Stimulated activated CD4-positive, alpha-beta T cell treated with anti-CD3 and anti-CD28 coated beads, TNF-alpha, amount 100 ng/mL, for 24 hours (primary cell): ENCODE data around the gene BTBD19.
"Not testable (repeated sequence)": the region's sequence is repeated elsewhere in the genome, so short reads cannot be mapped to it uniquely, and the experiment has no call there.

Source experiments
- DNase-seq, 3 experiments: peaks; one replicate each; pipeline ENCODE4 v3.0.0-alpha.2; 2020; ENCODE audit warnings: low read depth in 3 of 3

BTBD19 gene, protein sequence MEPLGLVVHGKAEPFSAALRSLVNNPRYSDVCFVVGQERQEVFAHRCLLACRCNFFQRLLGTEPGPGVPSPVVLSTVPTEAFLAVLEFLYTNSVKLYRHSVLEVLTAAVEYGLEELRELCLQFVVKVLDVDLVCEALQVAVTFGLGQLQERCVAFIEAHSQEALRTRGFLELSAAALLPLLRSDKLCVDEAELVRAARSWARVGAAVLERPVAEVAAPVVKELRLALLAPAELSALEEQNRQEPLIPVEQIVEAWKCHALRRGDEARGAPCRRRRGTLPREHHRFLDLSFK

DNA sequence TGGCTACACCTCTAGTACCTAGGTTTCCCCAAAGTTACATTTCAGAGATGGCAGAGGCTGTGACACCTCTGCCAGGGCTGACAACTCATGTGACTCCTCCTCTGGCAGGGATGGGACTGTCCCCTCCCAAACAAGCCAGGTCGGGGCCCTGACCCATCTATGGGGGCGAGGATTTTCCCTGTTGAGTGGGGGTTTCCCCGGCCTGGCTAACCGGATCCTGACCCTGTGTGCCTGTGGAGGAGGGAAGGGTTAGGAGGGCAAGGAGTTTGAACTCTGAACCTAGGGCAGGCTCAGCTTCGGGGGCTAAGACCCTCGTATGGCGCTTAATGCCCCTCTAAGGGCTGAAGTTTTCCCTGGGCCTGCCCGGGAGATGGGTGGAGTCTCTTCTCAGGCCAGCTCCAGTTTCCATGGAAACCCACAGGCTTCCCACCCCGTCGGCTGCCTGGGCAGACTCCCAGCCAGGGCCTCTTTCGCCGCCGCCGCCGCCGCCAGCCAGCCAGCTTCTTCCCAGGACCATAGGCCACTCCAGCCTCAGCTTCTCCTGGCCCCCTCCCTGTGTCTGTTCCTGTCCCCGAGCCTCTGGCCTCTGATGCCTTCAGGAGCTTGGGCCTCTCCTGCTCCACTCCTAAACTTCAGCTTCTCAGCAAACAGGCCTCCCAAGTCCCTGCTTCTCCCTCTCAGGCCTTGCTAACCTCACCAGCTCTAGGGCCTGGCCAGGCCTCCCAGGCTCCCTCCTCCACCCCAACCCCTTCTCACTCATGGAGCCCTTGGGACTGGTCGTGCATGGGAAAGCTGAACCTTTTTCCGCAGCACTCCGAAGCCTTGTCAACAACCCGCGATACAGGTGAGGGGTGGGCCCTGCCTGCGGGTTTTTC lies at the start of gene BTBD19:
Gene BTBD19, plus strand, starts transcription at position 461 of the 875 bp plus-strand sequence. Its CDS starts 298 bp downstream, at position 759.
- DNase-seq = peak; percentile 66 to 81 (median 72)

DNA sequence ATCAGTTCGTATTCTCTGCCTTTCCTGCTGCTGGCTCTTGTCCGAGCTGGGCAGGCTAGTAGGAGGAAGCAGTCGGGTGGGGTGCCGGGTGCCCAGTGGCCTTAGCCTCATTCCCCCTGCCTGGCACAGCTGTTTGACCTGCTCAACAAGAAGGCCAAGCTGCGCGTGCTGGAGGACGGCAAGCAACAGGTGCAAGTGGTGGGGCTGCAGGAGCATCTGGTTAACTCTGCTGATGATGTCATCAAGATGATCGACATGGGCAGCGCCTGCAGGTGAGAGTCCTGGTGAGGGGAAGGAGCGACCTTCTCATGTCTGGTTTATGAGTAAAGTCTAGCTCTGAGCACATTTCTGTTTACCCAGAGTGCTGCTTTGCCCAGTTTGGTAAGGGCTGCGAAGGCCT lies 49.2 kb upstream of the BTBD19 start:
- no peak for DNase-seq

DNA sequence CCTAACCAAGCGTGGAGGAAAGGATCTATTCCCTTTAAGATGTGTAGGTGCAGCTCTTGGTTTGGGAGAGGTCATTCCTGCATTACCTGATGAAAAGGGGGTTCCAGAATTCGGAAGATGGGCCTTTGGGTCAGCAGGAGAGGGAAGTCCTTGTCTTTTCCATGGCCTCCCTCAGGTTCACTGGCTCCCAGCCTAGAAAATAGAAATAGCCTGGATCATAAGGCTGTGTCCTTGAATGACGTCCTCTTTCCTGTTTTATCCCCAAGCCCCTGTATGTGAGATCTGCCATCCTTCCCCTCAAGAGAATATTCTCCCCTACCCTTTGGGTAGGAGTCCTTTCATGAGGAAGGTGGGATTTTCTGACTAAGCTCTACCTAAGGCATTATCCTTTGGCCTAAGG lies 47.4 kb upstream of the BTBD19 start:
- no peak for DNase-seq

DNA sequence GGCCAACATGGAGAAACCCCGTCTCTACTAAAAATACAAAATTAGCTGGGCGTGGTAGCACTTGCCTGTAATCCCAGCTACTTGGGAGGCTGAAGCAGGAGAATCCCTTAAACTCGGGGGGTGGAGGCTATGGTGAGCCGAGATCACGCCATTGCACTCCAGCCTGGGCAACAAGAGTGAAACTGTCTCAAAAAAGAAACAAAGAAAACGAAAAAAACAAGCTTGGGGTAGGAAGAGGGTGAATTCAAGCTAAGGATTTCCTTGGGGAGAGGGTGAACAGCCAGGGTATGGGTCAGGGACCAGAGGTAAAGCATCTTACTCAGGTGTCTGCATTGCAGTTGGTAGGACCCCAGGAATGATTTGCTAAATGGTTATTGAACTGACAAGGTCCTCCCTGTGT lies 41.9 kb upstream of the BTBD19 start:
- not testable (repeated sequence) for DNase-seq

DNA sequence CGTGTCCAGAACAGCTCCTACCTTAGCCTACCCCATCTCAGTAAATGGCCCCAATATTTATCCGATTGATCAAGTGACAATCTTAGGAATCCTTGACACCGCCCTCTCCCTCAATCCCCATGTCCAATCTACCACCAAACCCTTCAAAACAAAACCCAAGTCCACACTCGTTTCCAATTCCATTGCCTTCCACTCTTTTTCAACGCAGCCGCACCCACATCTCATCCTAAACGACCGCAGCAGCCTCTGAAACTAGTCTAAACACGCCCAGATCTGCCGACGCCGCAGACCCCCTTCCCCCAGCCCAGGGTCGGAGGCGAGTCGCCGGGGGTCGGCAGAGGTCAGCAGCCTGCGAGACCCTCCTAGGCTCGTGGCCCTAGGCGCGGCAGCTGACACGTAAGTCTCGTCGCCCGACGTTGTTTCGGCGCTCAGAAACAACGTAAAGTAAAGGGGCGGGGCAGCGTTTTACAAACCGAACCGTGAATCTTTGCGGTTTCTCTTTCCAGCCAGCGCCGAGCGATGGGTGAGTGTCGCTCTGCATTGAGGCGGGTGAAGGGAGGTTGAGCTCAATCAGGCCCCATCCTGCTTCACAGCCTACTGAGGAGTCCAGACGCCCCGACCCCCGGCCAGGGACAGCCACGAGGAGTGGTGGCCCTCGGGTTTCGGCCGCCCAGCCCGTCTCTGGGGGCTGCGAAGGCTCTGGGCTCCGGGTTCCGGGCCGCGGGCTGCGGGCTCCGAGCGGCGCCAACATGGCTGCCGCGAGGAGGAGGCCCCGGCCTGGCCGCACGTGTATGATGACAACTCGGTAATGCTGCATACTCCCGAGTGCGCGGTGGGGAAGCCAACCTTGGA lies 33.0 kb upstream of the BTBD19 start, which contains the start of gene RPS8:
Gene RPS8, plus strand, starts transcription at position 463 of the 852 bp plus-strand sequence. Its CDS starts 57 bp downstream, at position 520.
- DNase-seq = peak; percentile 80 to 89 (median 87)

DNA sequence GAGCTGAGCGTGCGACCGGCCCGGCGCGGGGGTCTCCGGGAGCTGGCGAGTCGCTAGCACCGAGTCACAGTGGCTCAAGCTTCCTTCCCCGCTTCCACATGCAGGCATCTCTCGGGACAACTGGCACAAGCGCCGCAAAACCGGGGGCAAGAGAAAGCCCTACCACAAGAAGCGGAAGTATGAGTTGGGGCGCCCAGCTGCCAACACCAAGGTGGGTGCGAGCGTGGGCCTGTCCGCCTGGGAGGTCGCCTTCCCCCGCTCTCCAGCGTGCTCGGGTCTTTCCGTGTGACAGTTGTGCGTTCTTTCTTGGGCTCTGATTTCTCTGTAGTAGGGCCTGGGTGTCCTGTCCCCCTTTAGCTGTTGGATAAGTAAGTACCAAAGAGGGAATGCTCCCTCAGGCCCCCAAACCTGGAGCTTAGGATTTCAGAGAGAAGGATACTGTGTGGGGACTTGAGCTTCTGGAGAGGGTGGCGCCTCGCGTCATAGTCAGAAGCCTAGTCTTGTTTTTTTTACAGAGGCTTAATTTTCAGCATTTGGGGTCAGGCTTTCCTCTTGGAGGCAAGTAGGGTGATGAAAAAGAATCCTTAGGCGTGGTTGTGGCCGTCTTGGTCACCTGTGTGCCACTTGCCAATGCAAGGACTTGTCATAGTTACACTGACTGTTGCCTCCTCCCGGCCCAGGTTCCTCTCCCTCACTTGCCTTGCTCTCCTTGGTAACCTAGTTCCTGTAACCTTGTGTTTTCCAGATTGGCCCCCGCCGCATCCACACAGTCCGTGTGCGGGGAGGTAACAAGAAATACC lies 32.2 kb upstream of the BTBD19 start:
- no peak for DNase-seq

DNA sequence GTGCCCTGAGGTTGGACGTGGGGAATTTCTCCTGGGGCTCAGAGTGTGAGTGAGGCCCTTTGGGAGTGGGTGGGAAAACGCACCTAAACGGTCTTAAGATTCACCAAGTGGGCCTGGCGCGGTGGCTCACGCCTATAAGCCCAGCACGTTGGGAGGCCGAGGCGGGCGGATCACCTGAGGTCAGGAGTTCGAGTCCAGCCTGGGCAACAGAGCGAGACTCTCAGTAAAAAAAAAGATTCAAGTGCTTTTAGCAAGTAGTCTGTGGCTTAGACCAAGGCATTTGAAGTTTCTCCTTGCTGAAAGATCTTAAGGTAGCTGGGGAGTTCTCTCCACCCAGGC lies 31.6 kb upstream of the BTBD19 start:
- no peak for DNase-seq

DNA sequence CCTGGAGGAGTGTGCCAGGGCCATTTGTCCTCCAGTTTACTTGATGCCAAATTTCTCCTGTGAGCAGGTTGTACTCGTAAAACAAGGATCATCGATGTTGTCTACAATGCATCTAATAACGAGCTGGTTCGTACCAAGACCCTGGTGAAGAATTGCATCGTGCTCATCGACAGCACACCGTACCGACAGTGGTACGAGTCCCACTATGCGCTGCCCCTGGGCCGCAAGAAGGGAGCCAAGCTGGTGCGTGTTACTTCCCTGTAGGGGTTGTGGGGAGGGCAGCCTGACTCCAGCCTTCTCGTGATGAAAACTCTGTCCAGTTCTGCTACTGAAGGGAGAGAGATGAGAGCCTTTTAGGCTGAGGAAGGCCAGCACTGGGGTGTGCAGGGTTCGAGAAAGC lies 30.8 kb upstream of the BTBD19 start:
- DNase-seq = no peak

DNA sequence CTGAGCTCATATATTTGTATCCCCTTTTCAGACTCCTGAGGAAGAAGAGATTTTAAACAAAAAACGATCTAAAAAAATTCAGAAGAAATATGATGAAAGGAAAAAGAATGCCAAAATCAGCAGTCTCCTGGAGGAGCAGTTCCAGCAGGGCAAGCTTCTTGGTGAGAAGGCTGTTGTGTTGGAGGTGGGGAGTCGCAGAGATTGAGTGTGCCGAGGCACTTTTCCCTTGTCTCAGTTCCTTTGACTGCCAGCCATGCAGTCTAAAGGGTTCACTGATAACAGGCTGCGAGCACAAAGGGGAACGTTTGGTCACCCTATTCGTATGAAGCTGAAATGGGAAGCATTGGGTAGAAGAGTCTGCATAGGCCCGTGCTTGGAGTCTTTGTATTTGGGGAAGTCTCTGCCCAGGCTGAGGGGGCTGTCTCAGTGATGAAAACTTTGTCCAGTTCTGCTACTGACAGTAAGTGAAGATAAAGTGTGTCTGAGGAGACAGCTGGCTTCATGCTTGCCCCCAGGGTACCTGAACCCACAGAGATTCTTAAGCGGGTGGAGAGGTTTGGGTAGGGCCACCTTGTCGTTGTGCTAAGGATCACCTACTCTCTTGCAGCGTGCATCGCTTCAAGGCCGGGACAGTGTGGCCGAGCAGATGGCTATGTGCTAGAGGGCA lies 30.2 kb upstream of the BTBD19 start:
- DNase-seq = no peak

DNA sequence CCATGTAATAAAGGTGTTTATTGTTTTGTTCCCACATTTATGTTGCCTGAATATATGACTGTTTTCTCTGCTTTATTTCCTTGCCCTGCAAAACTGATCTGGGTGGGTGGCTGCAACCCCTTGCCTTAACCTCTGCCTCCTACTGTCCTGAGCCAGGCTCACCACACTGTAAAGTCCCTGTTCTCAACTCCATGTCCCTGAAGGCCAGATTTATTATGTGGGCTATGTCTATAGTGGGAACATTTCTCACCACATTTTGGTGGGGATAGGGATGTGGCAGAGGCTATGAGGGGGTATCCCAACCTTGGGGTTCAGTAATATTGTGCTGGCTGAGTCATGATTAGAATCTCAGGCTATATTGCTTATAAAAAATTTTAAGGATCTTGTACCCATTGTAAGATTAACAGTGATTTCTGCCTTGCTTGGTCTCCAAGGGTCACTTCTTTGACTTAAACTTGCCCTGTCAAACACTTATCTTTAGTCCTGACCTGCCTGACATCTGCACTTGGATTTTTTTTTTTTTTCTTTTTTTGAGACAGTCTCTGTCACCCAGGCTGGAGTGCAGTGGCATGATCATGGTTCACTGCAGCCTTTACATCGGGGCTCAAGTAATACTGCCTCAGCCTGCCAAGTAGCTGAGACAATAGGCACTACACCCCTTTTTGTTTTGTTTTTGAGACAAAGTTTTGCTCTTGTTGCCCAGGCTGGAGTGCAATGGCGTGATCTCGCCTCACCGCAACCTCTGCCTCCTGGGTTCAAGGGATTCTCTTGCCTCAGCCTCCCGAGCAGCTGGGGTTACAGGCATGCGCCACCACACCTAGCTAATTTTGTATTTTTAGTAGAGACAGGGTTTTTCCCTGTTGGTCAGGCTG lies 29.4 kb upstream of the BTBD19 start:
- DNase-seq = no peak

DNA sequence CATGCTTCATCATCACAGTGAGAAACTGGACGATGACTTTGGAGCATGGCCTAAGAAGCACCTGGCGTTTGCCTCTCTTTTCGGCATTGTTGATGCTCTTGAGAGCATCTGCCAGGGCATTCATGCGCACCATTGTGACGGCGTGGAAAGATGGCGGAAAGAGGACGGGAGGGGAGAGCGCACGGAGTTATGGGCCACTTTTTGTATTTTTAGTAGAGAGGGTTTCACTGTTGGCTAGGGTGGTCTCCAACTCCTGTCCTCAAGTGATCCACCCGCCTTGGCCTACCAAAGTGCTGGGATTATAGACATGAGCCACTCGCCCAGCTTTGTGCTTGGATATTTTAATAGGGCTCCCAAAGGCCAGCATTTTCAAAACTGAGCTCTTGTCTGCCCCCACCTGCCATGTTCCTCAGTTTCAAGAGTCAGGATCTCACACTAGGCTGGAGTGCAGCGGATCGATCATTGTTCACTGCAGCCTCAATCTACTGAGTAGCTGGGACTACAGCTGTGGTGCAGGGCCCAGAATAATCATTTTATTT lies 27.7 kb upstream of the BTBD19 start:
- DNase-seq = no peak

DNA sequence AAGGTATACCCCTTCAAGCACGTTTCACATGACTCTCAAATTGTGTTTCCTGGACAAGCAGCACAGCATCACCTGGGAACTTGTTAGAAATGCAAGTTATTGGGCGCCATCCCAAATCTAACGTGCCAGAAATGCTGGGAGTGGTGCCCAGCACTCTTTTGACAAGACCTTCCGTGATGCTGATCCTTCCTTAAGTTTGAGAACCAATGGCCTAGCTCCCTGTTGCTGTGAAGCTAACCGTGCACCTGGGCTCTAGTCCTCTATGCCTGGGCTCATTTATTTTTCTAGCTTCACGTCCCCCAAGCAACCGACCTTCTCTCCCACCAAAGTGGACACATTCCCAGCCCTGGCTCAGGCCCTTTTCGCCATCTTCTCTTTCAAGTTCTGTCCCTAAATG lies 24.6 kb upstream of the BTBD19 start:
- DNase-seq = no peak

DNA sequence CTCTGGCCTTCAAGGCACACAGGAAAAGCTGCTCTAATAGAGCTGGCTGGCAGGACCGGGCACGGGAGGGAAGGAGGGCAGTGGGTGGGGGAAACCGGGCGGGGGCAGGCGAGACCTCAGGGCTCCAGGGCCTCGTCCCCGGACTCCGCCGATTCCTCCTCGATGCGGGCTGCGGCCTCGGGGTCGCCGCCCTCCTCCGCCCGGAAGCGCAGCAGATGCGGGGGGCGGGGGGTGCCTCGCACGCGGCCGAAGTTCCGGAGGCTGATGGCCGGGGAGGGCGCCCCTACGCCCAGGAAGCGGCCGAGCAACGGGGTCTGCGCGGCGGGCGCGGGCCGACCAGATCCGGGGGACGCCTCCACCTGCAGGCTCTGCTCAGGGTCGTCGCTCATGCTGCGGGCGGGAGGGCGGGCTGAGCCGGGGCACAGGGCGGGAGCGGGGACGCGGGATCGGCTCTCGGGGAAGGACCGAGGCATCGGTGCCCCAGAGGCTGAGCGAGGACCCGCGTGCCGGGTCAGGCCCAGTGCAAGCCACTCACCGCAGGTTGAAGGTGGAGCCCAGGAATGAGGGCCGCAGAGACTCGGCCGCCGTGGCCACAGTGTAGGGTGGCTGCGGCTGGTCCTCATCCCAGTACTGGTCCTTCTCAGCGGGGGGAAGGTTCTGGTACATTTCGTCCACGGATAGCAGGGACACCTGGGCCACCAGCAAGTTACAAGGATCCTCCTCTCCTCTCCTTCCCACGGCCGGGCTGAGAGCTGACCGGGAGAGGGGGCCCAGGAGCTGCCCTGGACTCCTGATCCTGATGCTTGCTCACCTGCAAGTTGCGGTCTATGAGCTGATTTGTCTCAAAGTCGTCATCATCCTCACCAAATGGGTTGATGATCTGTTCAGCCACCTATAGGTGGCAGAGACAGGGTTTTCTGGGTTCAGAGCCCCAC lies 24.0 kb upstream of the BTBD19 start:
- no peak for DNase-seq

DNA sequence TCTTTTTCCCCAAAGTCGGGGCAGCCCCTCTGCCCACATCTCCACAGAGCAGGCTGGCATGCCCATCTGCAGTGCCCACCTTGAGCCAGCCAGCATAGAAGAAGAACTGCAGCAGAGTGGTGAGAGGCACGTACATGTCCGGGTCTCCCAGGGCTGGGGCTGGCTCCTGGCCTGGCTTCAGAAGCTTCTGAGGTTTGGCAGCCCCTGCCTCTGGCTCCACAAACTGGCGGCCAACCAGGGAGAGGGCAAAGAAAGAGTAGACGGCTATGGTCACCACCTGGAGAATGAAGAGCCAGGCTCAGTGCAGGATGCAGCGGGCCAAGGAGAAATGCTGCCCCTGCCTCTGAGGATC lies 23.3 kb upstream of the BTBD19 start:
- no peak for DNase-seq

DNA sequence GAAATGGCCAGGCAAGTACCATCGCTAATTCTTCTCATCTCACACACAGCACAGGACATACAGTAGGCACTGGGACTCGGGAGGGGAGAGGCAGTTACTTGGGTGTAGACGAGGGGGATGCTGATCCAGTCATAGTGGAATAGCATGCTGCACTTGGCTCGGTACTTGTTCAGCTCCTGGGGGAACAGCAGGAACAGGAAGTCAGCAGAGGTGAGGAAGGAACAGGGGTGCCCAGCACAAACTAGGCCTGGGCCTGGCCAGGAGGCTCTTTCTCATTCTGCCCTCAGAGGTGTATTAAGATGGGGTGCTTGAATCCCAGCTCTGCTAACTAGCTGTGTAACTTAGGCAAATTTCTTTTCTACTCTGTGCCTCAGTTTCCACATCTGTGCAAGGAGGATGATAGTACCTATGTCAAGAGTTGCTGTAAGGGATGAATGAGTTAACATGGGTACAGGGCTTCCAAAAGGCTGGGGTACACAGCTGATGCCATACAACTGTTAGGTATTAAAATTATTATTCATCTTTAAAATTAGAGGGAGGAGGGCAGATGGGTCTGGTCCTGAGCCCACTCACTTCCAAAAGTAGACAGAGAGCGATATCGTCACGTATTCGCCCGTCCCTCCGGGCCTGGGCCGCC lies 22.7 kb upstream of the BTBD19 start:
- no peak for DNase-seq

DNA sequence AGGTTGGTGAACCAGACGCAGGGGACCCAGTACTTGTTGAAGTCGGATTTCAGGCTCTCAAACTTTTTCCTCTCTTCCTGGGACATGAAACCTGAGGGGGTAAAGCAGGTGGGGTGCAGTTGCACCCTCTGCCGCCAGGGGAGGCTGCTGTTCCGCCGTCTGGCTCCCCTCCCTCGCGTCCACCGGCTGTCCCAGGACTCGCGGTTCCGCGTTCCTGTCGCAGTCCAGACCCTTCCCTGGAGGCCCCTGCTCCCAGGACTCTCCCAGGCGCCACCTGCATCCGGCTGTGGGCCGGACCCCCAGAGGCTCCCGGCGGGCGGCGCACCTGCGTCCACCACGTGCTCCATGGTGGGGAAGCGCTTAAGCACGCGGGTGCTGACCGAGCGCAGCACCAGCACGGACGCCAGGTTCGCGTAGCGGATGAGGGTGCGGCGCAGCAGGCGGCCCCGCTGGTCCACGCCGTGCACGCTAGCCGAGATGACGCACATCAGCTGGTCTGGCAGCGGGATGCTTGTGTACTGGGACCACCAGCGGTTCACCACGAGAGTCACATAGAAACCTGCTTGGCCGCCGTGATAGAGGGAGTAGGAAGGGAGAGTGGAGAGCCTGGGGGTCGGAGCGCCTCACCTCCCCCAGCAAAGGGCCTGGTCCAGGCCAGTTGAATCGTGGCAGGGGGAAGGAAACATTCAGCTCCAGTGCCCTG lies 22.0 kb upstream of the BTBD19 start:
- DNase-seq = peak; percentile 57 to 78 (median 58)

DNA sequence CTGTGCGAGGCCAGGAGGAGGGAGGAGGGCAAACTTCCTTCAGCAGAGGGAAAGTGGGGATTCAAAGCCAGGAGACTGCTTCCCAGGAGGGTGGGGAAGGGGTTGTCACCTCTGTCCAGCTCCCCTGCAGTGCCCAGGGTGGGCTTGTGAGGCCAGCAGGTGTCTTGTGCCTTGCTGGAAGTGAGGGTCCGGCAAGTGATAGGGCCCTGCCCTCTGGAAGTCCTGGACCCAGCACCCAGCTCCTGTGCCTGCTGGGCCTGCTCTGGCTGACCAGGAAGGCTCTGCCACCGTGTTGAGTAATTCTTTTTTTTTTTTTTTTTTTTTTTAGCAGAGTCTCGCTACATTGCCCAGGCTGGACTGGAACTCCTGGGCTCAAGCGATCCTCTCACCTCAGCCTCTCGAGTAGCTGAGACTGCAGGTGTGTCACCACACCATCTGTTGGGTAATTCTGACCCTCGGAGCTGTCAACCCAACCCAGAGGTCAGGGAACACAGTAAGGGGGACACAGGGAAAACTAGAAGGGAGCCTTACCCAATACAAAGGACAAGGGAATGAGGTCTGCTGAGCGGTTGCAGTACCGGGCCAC lies 21.4 kb upstream of the BTBD19 start:
- DNase-seq = no peak
